ENCODE results near the gene SPAG7.

- TF ChIP-seq CTCF (IDR thresholded peaks at IDR 0.05) (no peak), EZH2phosphoT487 (IDR thresholded peaks at IDR 0.05; ENCODE audit: borderline replicate concordance, low read depth) (no peak), EP300 (IDR thresholded peaks at IDR 0.05; ENCODE audit: borderline replicate concordance in 1 of 2, low read depth in 1 of 2, low read length in 1 of 2) (no peak), YY1 (IDR thresholded peaks at IDR 0.05; ENCODE audit: low read depth) (no peak), GABPA (IDR thresholded peaks at IDR 0.05; ENCODE audit: low read depth) (no peak)
Measured at GRCh38 chr17:5002121-5002788, 34.6 kb upstream of the SPAG7 start.

All from SK-N-SH (cell line).